ENCODE measurements around the gene MYBPC2.
"Not testable (repeated sequence)": the region's sequence is repeated elsewhere in the genome, so short reads cannot be mapped to it uniquely, and the experiment has no call there.

MYBPC2 gene

DNA sequence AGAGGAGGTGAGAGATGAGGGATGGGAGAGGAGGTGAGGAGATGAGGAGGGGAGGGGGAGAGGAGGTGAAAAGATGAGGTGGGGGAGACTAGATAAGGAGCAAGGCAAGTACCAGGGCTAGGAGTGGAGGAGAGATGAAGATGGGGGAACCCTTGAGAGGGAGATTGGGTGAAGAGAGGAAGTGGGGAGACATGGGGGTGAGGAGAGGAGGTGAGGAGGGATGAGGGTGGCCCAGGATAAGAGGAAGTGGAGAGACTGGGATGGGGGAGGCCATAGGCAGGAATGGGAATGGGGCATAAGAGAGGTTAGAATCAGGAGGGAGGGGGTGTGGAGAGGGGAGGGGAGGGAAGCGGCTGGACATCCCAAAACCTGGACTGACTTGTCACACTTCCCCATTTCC lies 26.9 kb downstream of the MYBPC2 start:
- no peak for DNase-seq (ENCODE audit: low read depth)

DNA sequence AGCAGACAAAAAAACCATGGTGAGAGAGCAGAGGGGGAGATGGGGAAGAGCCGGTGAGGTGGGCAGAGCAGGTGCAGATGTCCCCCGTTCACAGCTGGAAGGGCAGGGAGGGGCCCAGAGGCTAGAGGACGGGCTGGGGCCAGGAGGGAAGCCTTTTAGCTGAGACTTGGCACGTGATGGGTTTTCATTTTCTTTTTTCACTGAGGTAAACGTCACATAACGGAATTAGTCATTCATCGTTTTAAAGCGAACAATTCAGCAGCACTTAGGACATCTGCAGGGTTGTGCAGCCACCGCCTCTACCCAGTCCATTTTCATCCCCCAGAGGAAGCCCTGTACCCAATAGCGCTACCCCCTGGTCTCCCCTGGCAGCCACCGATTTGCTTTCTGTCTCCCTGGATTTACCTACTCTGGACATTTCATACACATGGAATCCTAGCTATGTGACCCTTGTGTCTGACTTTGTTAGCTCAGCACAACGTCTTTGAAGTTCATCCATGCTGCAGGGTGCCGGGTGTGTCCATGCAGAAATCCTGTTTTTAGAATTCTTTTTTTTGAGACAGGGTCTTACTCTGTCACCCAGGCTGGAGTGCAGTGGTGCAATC lies 27.6 kb downstream of the MYBPC2 start:
- peak; percentile 39 for DNase-seq (ENCODE audit: low read depth)

DNA sequence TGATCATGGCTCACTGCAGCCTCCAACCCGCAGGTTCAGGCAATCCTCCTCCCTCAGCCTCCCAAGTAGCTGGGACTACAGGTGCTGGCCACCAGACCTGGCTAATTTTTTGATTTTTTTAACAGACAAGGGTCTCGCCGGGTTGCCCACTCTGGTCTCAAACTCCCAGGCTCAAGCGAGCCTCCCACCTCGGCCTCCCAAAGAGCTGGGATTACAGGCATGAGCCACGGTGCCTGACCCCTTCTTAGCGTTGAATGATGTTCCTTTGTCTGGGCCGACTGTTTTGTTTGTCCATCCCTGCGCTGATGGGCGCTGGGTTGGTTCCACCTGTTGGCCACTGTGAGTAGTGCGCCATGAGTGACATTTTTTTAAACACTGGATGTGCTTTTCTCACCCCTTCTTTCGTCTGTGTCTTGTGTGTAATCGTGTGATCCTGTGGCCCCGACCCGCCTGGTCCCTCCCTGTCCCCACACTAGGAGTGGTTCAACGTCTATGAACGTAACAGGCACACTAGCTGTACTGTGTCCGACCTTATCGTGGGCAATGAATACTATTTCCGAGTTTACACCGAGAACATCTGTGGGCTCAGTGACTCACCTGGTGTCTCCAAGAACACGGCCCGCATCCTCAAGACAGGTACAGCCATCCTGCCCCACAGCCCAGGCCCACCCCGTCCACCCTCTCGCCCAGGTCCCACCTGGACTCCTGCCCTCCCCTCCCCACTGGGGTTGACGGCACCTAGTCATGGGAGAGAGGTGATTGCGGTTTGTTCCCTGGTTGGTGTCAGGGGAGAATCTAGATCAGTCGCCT lies 28.6 kb downstream of the MYBPC2 start:
- peak; percentile 42 for DNase-seq (ENCODE audit: low read depth)

DNA sequence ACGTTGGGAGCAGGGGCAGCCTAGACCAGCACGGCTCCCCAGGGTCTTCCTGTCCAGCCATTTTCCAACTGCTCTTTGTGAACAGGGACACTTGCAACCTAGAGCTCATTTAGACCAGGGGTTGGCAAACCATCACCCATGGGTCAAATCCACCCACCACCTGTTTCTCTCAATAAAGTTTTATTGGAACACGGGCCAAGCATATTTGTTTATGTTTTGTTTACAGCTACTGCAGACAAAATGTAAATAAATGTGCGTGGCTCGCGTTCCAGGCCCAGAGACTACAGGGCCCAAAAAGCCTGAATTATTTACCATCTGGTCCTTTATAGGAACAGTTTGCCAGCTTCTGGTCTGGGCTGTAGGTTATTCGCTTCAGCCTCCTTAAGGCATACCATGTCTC lies 30.3 kb downstream of the MYBPC2 start:
- no peak for DNase-seq (ENCODE audit: low read depth)

DNA sequence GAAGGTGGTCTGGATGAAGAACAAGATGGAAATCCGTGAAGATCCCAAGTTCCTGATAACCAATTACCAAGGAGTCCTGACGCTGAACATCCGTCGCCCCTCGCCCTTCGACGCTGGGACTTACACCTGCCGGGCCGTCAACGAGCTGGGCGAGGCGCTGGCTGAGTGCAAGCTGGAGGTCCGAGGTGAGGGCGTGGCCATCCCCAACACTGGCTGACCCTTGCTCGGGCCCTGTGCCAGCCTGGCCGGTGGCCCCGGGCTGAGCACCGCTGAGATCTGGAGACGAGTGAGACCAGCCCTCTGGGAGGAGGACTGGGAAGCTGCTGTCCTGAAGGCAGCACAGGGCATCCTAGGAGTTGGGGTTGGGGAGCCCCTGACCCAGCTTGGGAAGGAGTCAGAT lies 31.7 kb downstream of the MYBPC2 start:
- DNase-seq (ENCODE audit: low read depth), result no peak

DNA sequence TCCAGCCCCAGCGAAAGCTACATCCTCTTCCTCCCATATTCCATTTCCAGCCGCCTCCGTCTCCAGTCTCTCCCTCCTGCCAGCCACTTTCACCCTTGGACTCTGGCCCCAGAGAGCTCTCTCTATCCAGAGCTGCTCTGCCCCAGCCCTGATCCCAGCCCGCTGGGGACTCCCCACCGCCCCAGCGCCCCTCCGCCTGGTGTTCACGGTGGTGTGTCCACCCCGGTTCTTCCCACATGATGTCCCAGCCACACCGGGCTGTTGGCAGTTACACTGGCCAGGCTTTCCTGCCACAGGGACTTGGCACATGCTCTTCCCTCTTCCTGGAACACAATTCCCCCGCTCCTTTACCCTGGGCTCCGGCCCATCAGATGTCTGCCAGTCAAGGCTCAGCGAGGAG lies 32.3 kb downstream of the MYBPC2 start:
- no peak for DNase-seq (ENCODE audit: low read depth)

DNA sequence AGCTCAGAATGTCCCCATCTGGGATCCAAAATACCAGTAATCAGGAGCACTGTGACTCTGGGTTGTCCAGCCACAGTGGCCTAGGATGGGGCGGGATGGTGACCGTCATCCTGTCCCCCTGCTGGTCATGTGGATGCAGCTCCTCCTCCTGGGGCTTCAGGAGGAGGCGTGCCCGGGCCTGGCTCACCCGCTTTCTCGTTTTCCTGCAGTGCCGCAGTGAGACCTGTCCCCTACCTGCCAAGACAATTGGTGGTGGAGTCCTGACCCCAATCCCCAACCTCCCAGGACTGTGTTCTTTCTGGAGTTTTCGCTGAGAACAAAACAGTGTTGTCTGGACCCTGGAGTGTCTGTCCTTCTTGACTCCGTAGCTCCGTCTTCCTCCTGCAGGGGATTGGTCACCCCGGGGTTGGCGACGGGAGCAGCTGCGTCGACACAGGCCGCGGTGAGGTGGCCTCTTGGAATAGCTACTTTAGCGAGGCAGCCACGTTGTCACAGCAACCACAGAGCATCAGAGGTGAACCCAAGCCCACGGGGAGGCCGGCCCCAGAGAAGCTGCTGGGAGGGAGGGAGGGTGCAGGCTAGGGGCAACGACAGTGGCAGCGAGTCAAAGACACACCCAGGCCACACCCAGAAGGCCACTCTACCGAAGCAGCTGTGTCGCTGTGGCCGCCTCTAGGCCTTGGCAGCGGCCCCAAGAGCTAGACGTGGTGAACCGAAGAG lies 33.5 kb downstream of the MYBPC2 start:
- DNase-seq (ENCODE audit: low read depth), result no peak

DNA sequence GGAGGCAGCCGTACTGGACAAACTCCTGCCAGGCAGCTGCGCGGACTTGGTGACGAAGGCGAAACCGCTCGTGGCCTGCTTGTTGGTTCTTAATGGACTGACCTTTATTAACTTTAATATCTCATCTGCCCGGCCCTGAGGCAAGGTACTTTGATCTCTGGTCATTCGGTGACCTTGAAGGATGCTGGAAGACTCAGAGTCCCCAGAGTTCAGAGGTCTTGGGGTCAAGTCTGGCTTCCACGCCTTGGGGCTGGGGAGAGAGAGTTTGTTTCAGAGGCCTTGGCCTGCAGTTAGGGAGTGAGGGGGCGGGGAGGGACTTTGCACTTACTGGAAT lies 34.0 kb downstream of the MYBPC2 start:
- DNase-seq (ENCODE audit: low read depth), result no peak

DNA sequence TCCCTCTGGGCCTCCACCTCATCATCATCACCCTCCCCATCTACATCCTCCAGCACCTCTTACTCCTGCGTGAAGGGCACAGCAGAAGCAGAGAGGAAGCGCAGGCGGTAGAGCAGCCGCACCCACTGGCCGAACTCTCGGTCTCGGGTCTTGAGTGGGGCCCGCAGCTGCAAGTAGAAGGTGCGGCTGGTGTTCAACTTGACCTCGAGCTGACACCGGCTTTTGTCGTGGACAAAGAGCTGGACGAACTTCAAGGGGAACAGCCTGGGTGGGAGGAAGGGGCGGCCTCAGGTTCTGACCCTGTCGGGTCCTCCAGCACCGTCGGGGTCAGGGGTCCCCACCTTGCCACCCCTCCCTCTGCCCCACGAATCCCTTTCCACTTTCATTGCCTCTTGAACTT lies 34.9 kb downstream of the MYBPC2 start:
- no peak for DNase-seq (ENCODE audit: low read depth)

DNA sequence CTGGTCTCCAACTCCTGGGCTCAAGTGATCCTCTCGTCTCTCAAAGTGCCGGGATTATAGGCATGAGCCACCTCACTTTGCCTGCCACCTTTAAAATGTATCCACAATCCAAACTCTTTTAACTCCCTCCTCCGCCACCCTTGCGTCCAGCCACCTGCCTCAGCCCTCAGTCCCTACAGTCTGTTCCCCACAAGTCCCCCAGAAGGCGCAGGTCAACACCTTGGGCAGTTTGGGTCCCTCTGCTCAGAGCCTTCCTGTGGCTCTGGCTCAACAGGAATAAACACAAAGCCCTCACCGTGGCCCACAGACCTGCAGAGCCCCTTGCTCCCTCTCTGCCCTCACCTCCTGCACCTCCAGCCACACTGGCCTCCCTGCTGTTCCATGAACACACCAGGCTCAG lies 36.1 kb downstream of the MYBPC2 start:
- DNase-seq (ENCODE audit: low read depth), result no peak

DNA sequence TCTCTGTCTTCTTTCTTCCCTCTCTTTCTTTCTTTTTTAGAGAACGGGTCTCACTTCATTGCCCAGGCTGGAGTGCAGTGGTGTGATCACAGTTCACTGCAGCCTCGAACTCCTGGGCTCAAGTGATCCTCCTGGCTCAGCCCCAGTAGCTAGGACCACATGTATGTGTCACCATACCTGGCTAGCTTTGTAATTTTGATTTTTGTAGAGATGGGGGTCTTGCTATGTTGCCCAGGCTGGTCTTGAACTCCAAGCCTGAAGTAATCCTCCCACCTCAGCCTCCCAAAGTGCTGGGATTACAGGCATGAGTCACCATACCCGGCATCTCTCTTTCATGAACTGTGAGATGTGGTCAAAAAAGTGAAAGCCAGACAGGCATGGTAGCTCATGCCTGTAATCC lies 40.6 kb downstream of the MYBPC2 start:
- not testable (repeated sequence) for DNase-seq (ENCODE audit: low read depth)

DNA sequence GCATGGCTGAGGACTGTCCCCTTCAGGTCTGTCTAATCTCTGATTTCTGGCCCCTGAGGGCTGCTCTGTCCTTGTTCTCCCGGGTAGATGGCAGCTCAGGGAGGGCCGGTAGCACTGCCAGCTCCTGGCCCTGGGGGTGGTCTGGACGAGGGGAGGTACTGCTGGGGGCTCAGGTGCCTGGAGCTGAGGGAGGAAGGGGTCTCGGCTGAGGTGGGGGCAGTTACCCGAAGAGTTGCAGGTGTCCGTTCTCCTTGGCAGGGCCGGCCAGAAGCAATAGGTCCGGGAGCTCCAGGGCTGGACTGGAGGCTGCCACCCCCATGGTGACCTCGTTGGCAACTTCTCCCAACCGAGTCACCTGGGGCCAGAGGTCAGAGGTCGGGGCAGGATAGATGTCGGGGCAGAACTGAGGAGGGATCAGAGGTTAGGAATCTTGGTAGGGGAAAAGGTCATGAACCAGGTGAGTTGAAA lies 42.4 kb downstream of the MYBPC2 start:
- no peak for DNase-seq (ENCODE audit: low read depth)

DNA sequence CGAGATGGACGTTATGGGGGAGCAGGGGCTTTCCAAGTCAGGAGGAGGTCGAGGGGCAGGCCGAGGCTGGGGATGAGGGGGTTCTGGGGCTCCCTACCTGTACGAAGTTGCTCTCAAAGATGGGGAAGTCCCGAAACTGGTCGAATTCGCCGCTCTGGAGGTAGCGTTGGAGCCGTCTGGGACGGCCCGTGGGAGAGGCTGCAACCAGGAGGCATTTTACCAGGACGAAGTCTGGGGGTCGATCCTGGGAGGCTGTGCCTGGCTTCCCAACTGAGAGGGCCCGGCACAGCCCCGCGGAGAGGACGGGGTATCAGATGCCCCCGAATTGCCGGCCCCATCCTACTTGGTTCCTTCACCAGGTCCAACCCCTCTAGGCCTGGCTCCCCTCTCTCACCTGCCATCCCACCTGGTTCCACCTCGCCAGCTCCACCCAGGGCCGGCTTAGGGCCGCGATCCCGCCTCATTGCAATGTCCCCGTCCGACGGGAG lies 43.1 kb downstream of the MYBPC2 start:
- DNase-seq (ENCODE audit: low read depth), result no peak

DNA sequence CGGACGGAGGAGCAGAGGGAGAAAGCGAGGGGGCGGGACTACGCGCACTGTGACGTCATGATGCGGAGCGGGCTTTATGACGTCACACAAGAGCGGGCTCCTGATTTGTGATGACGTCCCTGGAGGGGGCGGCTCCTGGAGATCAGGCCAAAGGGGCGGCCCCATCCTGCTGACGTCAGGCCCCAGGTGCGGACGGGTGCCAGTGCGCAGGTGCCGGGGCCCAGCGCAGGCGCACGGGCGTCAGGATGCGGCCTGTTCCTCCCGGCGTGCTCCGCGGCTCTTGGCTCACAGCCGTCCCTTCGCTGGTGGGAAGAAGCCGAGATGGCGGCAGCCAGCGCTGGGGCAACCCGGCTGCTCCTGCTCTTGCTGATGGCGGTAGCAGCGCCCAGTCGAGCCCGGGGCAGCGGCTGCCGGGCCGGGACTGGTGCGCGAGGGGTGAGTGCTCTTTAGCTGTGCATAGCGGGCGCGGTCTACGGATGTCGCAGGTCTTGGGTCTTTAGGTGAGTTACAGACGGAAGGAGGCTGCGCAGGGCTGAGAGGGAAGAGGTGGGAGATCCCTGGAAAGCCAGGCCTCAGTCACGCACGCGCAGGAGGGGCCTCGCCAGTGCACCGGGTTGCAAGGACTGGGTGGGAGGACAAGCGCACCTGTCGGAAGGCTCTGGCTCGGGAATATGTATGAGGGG lies 43.7 kb downstream of the MYBPC2 start, which contains the start of the genes EMC10 and GARIN5A:
TSS of gene EMC10 (plus strand) at position 284 of the 683 bp plus-strand sequence. CDS start at position 322, 38 bp downstream.
TSS of gene GARIN5A (minus strand) at position 625 of the 683 bp plus-strand sequence. CDS start at position 165, 460 bp downstream.
- DNase-seq (ENCODE audit: low read depth), result peak; percentile 40

DNA sequence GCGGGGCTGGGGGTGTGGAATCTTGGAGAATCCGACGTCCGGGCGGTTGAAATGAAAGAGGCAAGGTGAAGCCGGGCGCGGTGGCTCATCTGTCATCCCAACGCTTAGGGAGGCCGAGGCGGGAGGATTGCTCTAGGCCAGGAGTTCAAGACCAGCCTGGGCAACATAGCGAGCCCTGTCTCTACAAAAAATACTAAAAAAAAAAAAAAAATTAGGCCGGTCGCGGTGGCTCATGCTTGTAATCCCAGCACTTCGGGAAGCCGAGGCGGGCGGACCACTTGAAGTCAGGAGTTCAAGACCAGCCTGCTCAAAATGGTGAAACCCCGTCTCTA lies 44.2 kb downstream of the MYBPC2 start:
- no peak for DNase-seq (ENCODE audit: low read depth)

DNA sequence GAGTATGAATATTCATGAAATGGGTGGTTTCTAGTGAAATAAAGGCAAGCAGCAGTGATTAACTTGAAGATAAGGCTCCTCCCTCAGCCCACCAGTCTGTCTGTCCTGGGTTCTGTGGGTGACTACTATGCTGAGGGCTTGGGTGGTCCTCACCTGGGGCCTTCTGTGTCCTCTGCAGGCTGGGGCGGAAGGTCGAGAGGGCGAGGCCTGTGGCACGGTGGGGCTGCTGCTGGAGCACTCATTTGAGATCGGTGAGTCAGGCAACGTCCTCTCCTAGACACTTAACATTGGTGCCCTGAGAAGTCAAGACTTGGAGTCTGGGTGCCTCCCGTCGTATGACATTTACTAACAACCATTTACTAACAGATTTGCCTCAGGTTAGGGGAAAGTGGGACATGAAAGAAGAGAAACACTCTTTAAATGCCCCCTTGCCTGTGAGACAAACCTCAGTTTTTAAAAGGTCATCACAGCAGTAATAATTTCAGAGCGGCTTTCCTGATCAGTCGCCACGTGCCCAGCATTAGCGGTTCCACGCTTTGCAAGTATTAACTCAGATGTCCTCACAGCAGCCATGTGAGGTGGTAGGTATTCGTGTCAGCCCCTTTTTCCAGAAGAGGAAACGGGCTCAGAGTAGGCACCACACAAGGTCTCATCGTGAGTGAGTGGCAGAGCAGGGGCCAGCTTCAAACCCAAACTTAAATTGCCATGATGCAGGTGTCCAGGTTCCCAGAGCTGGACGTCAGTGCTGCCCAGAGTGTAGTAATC lies 45.2 kb downstream of the MYBPC2 start:
- no peak for DNase-seq (ENCODE audit: low read depth)

DNA sequence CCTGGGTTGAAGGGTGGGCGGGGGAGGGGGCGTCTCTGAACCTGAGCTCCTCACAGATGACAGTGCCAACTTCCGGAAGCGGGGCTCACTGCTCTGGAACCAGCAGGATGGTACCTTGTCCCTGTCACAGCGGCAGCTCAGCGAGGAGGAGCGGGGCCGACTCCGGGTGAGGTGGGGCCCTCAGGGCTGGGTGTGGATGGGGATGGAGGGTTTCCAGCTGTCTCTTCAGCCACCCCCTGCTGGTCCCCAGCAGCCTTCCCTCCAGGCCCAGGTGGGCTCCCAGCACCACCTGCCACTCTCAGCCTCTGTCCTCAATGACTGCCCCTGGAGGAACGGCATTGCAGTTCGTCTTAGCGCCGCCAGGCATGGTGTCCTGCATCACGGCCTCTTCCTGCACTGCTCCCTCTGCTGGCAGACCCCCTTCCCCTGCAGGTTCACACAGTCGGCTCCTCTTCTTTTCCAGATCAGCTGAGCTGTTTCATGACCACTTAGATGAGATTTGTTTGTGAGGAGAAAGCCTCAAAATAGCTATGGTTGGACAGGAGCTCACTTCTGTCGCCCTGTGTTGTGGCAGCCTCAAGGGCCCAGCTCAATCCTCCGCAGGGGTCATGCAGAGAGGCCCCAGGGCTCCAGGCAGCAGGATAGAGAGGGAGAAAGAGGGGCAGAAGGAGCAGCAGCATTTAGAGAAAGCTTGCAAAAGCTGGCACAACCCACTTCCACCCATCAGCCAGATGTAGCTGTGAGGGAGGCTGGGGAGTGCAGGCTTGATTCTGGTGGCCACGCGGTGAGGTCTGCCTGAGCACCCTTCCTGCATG lies 46.4 kb downstream of the MYBPC2 start:
- DNase-seq (ENCODE audit: low read depth), result no peak

DNA sequence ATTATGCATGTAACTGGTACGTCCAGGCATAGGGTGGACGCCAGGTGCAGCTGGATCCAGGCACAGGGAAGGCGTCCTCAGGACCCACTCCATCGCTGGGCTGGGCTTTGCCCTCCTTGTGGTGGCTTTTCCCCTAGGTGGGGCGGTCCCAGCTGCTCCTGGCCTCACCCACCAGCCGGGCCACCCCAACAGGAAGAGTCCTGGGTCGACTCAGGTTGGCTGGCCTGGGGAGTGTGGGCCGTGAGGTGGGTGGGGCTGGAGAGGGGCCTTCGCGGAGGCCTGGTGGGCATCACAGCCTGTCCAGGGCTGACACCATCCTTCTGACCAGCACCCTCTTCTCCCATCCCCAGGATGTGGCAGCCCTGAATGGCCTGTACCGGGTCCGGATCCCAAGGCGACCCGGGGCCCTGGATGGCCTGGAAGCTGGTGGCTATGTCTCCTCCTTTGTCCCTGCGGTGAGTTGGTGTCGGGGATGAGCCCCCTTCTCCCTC lies 47.1 kb downstream of the MYBPC2 start:
- DNase-seq (ENCODE audit: low read depth), result no peak

DNA sequence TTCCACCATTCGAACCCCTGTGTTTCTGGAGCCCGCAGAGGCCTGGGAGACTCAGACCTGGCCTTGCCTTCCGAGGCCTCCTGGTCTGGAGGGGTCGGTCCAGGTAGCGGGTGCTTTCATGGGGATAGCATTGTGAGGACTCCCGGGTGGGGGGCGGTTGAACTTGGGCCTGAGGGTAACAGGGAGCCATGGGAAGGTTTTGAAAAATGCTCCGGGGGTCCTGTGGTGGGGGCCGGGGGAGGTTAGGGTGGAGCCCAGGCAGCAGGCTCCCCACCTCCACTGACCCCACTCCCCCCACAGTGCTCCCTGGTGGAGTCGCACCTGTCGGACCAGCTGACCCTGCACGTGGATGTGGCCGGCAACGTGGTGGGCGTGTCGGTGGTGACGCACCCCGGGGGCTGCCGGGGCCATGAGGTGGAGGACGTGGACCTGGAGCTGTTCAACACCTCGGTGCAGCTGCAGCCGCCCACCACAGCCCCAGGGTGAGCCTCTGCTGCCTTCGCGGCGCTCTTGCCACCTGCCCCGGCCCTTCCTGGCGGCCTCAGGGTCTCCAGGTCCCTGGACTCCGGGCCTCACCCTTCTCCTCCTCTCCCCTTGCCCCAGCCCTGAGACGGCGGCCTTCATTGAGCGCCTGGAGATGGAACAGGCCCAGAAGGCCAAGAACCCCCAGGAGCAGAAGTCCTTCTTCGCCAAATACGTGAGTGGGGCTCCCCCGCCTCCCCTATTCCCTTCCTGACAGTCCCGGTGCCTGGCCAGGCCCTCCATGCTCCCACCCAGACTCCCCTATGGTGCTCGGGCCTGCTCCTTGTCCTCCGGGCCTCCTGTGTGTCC lies 47.8 kb downstream of the MYBPC2 start:
- DNase-seq (ENCODE audit: low read depth), result no peak

Measured in HS-5 (cell line).